HG02798 (cell line): Measurements from ENCODE around the gene SMCO4.
"Not testable (repeated sequence)": the region's sequence is repeated elsewhere in the genome, so short reads cannot be mapped to it uniquely, and the experiment has no call there.

Experiments
- ATAC-seq: cut with Tn5 transposase; IDR thresholded peaks from one replicate; pipeline ENCODE4 v1.9.1; 2021; ENCODE audit warnings: mild to moderate bottlenecking; ENCODE audit not compliant: unreplicated experiment, poor library complexity

The SMCO4 gene, protein sequence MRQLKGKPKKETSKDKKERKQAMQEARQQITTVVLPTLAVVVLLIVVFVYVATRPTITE

DNA sequence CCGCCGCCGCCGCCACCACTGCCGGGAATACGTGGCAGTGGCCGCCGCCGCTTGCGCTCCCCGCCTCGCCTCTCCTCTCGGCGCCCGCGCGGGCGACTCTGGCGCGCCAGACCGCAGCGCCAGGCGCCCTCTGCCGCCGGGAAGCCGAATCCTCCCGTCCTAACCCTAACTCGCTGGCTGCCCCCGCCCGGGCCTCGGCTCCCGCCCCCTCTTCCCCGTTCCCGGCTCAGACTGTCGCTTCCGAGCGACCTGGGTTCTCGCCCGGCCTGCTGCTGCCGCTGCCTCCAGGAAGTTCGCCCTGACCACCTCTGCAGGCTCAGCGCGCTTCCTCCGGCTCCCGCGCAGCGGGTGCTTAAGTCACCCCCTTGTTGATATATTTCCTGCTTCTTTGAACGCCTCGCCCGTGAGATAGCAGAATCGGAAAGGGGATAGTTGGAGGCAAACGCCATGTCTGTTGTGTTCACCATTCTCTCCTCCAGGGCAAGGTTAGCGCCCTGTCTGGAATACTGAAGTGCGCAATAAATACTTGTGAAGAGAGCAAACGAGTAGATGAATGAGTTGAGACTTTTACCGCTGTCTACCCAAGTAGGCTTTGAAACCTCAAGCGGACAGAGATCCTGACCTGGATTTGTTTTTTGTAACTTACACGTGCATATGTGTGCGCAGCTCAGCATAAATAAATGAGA lies at the start of gene SMCO4:
Gene SMCO4 (minus strand): TSS at position 100 of the 686 bp plus-strand sequence. CDS start 64,202 bp downstream, outside the sequence.
- peak; percentile 91 for ATAC-seq

DNA sequence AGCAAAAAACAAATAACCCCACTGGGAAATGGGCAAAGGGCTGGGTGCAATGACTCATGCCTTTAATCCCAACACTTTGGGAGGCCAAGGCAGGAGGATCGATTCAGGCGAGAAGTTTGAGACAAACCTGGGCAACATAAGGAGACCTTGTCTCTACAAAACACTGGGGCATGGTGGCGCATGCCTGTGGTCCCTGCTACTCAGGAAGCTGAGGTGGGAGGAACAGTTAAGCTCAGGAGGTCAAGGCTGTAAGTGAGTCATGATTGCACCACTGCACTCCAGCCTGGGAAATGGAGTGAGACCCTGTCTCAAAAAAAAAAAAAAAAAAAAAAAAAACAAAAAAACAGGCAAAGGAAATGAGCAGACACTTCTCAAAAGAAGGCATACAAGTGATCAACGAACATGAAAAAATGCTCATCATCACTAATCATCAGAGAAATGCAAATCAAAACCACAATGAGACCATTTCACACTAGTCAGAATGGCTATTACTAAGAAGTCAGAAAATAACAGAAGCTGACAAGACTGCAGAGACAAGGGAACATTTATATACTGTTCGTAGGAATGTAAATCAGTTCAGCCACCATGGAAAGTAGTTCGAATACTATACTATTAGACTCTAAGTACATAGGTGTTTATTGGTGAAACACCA lies 48.2 kb upstream of the SMCO4 start:
- ATAC-seq = peak; percentile 87

DNA sequence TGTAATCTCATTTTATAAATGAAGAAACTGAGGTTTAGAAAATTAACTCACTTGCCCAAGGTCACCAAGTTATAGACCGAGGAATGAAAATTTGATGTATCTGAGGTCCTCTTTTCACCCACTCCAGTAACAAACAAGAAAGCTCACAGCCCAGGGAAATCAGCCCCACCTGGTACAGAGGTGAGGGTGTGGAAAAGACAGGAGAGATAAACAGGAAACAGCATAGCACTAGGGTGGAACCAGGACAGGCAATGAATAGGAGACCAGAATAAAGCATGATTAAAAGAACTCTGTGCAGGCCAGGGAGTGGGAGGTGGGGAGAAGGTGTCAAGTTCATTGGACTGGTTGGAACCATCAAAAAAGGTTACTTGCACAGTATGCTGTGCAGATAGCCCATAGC lies 46.2 kb upstream of the SMCO4 start:
- ATAC-seq = no peak

DNA sequence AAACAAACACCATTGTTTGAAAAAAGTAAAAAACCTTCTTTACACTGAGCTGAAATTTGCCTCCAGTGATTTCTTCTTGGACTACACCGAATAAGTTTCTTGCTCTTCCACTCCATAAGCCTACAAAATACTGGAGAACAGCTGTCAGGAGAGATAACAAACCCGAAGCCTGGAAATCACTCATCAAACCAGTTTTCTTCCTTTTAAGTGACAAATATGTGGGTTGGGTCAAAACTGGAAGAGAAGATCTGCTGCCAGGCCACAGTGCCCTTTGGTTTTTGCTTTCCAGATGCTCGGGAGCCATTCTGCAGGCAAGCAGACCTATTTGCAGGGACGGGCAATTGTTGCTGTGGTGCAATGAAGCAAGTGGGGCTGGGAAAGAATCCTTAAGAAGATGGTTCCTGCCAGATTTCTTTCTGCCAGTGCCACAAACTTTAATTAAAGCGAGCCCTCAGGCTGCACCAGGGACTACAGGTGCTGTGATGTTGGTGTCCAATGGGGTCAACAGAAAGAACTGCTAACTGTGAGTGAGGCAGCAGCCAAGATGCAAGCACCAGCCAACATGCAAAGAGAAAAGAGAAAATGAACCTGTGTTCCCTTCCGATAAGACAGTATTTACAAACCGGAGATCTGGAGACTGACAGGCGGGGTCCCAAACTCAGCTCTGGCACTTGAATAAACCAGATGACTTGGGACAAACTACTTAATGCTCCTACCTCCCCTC lies 44.8 kb upstream of the SMCO4 start:
- ATAC-seq = no peak

DNA sequence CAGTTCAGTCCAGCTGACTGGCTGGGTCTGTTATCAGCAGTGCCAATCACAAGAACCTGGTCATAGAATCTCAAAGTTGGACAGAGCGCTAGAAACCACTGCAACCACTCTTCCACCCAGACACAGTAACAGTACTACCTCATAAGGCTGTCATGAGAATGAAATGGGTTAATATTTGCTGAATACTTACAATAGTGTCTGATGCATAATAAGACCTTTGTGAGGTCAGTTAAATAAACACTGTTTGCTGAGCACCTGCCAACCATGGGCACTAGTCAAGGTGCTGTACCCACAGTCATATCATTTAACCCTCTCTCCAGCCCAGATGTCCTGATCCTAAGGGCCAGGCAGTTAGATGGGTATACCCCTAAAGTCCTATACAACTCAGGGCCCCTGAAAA lies 44.2 kb upstream of the SMCO4 start:
- not testable (repeated sequence) for ATAC-seq

DNA sequence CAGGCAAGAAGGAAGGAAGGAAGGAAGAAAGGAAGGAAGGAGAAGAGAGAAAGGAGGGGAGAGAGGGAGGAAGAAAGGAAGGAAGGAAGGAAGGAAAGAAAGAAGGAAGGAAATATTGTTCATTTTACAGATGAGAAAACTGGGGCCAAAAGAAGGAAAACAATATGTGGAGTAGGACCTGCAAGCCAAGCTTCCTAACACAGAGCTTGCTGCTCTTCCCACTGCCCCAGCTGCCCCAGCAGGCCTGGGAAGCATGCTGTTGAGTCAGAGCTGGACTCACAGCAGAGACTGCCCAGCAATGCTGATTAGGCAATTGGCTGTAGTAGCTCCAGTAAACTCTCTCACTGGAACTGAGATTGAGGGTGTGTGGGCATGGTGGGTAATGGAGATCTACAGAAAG lies 42.6 kb upstream of the SMCO4 start:
- ATAC-seq = no peak

DNA sequence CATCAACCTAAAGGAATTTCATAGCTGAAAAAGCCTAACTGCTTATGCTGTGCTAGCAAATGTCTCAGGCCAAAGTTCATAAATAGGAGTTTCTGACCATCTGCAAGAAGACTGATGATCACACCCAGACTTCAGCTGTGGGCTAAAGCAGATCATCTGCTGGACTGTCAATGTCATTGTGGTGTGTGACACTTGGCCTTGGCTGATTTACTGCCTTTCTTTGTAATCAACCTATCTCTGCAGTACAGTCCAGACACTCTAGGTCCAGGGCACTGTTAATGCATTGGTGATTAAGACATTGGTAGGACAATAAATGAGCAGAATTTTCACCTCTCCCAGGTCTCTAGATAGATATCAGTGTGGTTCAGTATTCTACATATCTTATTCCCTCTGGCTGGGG lies 40.3 kb upstream of the SMCO4 start:
- ATAC-seq = no peak

DNA sequence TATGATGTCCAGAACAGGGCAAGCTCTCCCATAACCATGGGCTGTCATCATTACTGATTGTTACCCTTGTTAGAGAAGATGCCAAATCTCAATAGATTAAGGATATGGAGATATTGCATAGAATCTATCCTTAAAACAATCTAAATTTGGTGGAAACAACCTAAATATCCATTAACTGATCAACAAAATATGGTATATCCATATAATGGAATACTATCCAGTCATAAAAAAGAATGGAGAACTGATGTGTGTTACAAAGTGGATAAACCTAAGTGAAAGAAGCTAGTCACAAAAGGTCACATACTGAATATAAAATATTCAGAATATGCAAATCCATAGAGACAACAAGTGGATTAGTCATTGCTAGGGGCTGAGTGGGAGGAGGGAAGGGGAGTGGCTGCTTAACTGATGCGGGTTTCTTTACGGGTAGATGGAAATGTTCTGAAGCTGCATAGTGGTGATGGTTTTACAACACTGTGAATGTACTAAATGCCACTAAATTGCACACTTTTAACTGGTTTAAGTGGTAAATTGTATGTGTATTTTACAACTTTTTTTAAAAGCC lies 36.1 kb upstream of the SMCO4 start:
- ATAC-seq = no peak

DNA sequence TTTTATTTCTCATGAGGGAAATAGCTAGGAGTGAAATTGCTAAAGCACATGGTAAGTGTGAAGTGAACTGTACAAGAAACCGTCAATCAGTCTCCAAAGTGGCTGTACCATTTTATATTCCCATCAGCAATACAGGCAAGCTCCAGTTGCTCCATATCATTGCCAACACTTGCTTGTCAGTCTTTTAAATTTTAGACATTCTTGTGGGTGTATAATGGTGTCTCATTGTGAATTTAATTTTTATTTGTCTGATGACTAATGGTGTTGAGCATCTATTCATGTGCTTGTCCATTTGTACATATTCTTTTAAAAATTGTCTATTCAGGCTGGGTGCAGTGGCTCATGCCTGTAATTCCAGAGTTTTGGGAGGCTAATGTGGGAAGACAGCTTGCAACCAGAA lies 34.1 kb upstream of the SMCO4 start:
- no peak for ATAC-seq

DNA sequence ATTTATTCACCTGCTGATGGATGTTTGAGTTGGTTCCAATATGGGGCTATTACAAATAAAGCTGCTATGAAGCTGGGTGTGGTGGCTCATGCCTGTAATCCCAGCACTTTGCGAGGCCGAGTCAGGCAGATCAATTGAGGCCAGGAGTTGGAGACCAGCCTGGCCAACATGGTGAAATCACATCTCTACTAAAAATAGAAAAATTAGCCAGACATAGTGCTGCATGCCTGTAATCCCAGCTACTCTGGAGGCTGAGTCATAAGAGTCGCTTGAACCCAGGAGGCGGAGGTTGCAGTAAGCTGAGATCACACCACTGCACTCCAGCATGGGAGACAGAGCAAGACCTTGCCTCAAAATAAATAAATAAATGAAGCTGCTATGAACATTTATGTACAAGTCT lies 33.7 kb upstream of the SMCO4 start:
- not testable (repeated sequence) for ATAC-seq

DNA sequence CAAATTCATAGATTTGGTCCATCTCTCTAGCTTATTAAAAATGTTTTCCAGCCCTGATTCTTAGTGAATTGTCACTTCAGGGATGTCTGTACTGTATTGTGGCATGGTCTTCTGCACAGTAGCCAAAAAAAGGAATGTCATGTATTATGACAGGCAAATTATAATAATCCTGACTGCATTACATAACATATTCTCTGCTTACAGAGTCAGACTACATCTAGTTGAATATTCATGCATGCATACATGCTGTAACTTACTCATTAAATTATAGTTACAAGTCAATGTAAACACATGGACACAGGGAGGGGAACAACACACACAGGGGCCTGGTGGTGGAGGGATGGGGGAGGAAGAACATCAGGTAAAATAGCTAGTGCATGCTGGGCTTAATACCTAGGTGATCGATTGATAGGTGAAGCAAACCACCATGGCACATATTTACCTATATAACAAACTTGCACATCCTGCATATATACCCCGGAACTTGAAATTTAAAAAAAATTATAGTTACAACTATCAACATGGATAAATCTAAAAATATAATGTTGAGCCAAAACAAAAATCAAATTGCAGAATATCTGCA lies 31.5 kb upstream of the SMCO4 start:
- ATAC-seq = no peak

DNA sequence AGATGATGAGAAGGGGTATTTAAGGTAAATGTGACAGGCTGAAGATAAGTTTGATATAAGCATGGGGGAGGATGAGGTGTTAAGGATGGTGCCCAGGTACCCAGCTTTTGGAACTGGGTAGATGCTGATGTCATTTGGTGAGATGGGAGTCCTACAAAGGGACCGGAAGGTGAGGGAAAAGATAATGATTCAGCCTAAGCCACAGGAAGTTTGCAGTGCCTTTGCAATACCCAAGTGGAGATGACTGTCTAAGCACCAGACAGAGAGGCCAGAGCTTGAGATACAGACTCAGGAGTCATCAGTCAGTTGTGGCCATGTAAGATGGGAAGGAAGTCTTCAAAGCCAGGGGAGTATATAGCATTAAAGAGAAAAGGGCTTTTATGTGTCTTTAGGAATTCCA lies 30.0 kb upstream of the SMCO4 start:
- no peak for ATAC-seq

DNA sequence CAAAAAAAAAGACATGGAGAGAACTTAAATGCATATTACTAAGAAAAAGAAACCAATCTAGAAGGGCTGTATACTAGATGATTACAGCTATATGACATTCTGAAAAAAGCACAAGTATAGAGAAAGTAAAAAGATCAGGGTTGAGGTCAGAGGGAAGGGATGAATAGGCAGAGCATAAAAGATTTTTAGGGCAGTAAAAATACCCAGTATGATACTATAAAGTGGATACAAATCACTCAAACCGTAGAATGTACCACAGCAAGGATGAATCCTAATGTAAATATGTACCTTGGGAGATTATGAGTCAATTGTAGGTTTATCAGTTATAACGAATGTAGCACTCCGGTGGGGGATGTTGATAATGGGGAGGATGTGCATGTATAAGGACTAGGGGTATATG lies 29.4 kb upstream of the SMCO4 start:
- no peak for ATAC-seq

DNA sequence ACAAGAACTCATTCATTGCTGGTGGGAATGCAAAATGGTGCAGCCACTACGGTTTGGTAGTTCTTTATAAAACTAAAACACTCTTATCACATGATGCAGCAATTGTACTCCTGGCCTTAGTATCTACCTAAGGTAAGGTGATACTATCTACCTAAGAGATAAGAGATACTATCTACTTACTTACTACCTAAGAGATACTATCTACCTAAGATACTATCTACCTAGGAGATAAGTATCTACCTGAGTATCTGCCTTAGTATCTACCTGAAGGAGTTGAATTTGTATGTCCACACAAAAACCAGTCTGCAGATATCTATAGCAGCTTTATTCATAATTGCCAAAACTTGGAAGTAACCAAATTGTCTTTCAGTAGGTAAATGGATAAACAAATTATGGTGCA lies 29.0 kb upstream of the SMCO4 start:
- no peak for ATAC-seq

DNA sequence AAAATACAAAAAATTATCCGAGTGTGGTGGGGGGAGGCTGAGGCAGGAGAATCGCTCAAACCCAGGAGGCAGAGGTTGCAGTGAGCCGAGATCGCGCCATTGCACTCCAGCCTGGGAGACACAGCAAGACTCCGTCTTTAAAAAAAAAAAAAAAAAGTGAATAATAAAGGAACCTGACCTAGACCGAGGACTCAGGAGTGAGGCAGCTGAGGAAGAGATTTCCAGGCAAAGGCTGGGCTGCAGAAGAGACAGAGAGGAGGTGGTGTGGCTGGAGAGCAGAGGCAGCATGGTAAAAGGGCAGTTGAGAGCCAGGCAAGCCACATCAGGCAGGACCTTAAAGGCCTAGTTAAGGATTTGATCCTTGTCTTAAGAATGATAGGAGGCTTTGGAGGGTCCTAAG lies 28.4 kb upstream of the SMCO4 start:
- ATAC-seq = no peak

DNA sequence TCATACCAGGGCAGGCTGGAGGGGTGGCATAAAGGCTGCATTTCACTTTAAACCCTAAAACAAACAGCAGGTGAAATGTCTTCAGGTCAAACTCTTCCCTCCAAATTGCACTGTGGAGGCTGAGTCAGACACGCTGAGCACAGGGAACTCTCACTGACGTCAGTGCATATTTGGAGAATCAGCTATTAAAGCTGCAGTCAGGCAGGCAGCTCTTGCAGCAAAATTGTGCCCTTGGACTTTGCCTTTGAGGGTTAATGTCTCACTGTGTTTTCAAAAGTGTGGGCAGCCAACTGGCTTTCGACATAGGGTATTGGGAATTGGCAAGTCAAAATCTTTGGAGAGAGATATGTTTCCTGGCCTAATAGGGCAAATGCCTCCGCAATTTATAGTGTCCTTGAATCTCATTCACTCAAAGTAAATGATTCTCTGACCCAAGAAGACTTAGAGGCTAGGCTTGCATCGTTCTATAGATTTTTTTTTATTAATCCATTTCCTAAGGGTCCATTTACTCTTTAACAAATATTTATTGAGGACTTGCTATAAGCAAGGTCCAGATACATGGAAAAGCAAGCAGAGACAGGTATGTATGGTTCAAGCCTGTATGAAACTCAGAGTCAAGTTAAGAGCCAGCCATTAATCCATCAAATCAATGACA lies 27.7 kb upstream of the SMCO4 start:
- no peak for ATAC-seq

DNA sequence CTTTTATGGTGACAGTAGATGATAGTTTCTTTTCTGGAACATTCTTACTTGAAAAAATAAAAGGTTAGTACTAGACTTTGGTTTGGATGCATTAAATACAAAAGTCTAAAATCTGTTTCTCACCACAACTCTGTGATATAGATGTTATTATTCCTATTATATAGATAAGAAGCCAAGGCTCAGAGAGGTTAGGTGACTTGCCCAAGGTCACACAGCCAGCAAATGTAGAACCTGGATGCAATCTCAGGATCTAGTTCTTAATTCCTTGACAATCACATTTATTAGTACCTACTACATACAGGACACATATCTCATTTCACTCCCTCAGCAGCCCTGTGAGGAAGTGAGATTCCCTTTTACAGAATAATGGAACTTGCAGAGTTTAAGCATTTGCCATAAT lies 26.3 kb upstream of the SMCO4 start:
- ATAC-seq = no peak

DNA sequence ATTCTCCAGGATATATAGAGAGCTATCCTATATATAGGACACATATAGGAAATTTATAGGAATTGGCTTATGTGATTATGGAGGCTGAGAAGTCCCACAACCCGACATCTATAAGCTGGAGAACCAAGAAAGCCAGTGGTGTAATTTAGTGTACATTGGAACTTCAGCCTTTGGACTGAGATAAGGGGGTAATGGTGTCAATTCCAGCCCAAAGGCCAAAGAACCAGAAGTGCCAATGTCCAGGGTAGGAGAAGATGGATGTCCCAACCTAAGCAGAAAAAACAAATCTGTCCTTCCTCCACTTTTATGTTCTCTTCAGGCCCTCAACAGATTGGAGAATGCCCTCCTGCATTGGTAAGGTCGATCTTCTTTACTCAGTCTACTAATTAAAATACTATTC lies 25.5 kb upstream of the SMCO4 start:
- no peak for ATAC-seq

DNA sequence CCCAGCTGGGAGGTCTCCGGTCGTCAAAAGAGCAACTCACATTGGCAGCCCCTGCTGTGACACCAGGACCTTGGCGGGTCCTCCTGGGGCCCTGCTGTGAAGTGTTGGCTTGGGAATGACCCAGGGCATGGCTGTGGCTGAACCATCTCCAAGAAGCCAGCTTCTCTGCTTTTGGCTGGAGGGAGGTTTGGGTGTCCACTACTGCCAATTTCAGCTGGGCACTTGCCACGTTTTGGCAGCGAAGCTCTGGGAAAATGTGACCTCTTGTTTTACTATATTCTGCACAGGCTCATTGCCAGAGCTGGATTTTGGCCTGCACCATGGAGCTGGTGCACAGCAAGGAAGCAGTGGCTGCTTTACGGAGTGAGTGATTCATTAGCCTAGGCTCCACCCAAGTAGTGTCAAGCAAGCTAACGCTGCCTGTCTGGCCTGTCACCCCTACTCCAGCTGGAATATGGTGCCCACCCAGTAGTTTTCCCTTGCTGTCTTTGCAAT lies 24.3 kb upstream of the SMCO4 start:
- ATAC-seq = no peak

DNA sequence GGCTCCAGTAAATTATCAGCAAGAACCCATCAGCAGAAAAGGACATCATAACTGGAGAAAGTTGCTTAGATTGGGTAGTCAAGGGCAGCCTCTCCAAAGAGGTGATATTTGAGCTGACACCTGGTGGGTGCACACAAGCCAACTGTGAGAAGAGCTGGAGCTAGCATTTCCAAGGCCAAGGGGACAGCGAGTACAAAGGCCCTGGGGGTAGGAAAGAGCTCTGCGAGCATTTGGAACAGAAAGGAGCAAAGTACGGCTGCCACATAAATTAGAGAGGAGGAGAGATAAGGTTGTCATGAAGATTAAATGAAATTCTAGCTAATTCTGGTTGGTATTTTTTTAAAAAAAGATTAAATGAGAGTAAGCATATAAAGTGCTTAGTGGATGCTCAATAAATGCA lies 21.7 kb upstream of the SMCO4 start:
- ATAC-seq = no peak
